ENCODE measurements around the gene RSAD1. TPM values are rescaled to one million over a fixed set of nuclear protein-coding genes. Genes with fewer than 3 reads are reported as not detected.

Gene RSAD1
- total RNA-seq, 2 donors from 2014 or later, result 26.6 to 35.8 TPM

DNA sequence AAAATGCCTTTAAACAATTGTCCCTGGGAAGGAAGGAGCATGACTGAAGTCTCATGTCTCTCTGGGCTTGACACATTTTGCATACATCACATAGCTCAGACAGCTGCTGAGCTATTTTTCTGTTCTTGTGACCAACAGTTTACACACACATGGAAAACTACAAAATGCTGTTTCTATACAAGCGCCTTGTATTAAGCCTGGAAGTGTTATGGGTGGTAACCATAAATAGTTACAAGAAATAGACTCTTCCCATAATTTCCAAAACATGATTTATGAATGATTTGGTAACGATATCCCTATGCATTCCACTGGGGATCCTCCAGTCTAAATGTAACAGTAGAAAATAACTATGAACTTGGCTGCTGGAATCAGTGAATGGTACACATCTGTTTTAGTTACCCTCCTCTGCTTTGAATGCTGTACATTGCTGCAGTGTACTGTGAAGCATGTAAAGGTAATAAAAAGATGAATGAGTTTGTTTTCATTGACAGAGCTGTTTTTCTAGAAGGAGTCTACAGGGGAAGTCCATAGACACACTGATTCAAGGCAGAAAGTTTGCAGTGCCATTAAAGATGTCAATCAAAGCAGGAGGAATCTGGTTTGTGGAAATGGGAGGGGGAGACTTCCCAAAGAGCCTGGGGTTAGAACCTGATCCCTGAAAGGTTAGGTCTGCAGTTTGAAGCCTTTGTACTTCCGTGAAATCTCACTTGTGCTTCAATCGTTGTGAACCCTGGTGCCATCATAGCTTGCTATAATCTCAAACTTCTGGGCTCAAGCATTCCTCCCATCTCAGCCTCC is 47.6 kb upstream of the RSAD1 start:
- DNase-seq, result no peak
- Histone ChIP-seq H3K9me3 (ENCODE audit: control insufficient read depth, low read length) (no peaks in the 10 kb centered on the region), H3K36me3 (ENCODE audit: control insufficient read depth, insufficient read depth, low read length) (no peaks in the 10 kb centered on the region), H3K4me3 (ENCODE audit: low read length) (no peak overlapping the region), H3K9ac (ENCODE audit: extremely low read depth, low read length, poor library complexity, severe bottlenecking) (no peak overlapping the region), H3K27me3 (ENCODE audit: control insufficient read depth, insufficient read depth, low read length, poor library complexity, severe bottlenecking) (no peaks in the 10 kb centered on the region), H3K27ac (ENCODE audit: low read depth, low read length) (no peak overlapping the region), H3K4me1 (ENCODE audit: control insufficient read depth, insufficient read depth, low read length) (peaks cover 5% of the 10 kb centered on the region)
- H3K27ac Mint-ChIP-seq, result no peak overlapping the region
- no peaks in the 10 kb centered on the region for H3K9me3 Mint-ChIP-seq
- peaks cover 10% of the 10 kb centered on the region for H3K36me3 Mint-ChIP-seq (ENCODE audit: low read depth)
- H3K4me3 Mint-ChIP-seq, result no peak overlapping the region
- TF ChIP-seq, protein P1, sequence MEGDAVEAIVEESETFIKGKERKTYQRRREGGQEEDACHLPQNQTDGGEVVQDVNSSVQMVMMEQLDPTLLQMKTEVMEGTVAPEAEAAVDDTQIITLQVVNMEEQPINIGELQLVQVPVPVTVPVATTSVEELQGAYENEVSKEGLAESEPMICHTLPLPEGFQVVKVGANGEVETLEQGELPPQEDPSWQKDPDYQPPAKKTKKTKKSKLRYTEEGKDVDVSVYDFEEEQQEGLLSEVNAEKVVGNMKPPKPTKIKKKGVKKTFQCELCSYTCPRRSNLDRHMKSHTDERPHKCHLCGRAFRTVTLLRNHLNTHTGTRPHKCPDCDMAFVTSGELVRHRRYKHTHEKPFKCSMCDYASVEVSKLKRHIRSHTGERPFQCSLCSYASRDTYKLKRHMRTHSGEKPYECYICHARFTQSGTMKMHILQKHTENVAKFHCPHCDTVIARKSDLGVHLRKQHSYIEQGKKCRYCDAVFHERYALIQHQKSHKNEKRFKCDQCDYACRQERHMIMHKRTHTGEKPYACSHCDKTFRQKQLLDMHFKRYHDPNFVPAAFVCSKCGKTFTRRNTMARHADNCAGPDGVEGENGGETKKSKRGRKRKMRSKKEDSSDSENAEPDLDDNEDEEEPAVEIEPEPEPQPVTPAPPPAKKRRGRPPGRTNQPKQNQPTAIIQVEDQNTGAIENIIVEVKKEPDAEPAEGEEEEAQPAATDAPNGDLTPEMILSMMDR (conservative IDR thresholded peaks at IDR 0.05), result no peak
- H3K27me3 Mint-ChIP-seq (ENCODE audit: insufficient read depth), result no peaks in the 10 kb centered on the region
- peaks cover 14% of the 10 kb centered on the region for H3K4me1 Mint-ChIP-seq
- 82 to 86% methylated on average over 2 to 3 of the region's 4 CpGs for WGBS, 2 experiments (ENCODE audit: insufficient coverage in 1 of 2, insufficient read length in 1 of 2)

DNA sequence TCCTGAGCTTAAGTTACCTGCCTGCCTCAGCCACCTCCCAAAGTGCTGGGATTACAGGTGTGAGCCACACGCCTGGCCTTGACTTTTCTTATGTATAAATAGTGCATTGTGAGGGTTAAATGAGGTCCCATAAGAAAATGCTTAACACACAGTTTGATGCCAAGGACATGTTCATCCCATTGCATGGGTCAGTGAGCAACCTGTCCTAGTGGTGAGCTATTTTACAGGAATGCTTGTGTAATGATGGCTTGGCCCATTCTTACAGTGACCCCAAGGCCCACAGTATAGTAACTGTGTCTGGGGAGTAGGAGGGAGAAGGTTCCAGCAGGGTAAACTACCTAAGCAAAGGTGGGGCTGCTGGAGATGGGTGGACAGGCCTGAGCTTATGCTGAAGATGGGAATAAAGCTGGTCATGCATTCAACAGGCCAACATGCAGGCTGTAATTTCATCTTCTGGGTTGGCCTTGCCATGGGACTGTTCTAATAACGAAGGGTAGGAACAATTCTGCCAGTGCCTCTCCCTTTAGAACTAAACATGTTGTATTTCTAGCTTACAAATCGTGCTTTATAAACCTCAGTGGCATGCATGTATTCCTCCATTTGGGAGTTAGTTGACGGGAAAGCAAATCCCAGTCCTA is 46.4 kb upstream of the RSAD1 start:
- H3K27me3 ChIP-seq (ENCODE audit: control insufficient read depth, insufficient read depth, low read length, poor library complexity, severe bottlenecking), result no peaks in the 10 kb centered on the region
- H3K36me3 ChIP-seq (ENCODE audit: control insufficient read depth, insufficient read depth, low read length), result no peaks in the 10 kb centered on the region
- H3K4me1 ChIP-seq (ENCODE audit: control insufficient read depth, insufficient read depth, low read length), result no peaks in the 10 kb centered on the region
- H3K36me3 Mint-ChIP-seq (ENCODE audit: low read depth), result peaks cover 14% of the 10 kb centered on the region
- no peak overlapping the region for H3K4me3 ChIP-seq (ENCODE audit: low read length)
- no peaks in the 10 kb centered on the region for H3K9me3 Mint-ChIP-seq
- 85 to 86% methylated on average over 3 to 4 of the region's 4 CpGs for WGBS, 2 experiments (ENCODE audit: insufficient coverage in 1 of 2, insufficient read length in 1 of 2)
- no peak overlapping the region for H3K27ac Mint-ChIP-seq
- no peaks in the 10 kb centered on the region for H3K27me3 Mint-ChIP-seq (ENCODE audit: insufficient read depth)
- no peak overlapping the region for H3K9ac ChIP-seq (ENCODE audit: extremely low read depth, low read length, poor library complexity, severe bottlenecking)
- H3K4me3 Mint-ChIP-seq, result no peak overlapping the region
- TF ChIP-seq, protein P1 (conservative IDR thresholded peaks at IDR 0.05), result no peak
- no peak for DNase-seq
- no peak overlapping the region for H3K27ac ChIP-seq (ENCODE audit: low read depth, low read length)
- H3K4me1 Mint-ChIP-seq, result peaks cover 8% of the 10 kb centered on the region
- no peaks in the 10 kb centered on the region for H3K9me3 ChIP-seq (ENCODE audit: control insufficient read depth, low read length)

DNA sequence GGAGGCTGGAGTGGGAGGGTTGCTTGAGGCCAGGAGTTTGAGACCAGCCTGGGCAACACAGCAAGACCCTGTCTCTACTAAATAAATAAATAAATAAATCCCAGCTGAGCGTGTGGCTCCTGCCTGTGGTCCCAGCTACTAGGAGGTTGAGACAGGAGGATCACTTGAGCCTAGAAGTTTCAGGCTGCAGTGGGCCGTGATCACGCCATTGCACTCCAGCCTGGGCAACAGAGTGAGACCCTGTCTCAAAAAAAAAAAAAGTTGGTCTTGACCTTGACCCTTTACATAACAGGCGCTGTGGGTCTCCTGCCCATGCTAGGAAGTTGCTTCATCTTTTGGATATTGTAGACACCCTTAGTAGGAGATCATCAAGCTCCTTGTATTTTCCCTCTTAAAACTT is 41.3 kb upstream of the RSAD1 start:
- no peak for DNase-seq
- H3K4me1 ChIP-seq (ENCODE audit: control insufficient read depth, insufficient read depth, low read length), result no peaks in the 10 kb centered on the region
- TF ChIP-seq, protein P1 (conservative IDR thresholded peaks at IDR 0.05), result no peak
- H3K4me1 Mint-ChIP-seq, result peaks cover 4% of the 10 kb centered on the region
- H3K9me3 Mint-ChIP-seq, result no peaks in the 10 kb centered on the region
- no peak overlapping the region for H3K27ac ChIP-seq (ENCODE audit: low read depth, low read length)
- peaks cover 28% of the 10 kb centered on the region for H3K36me3 Mint-ChIP-seq (ENCODE audit: low read depth)
- H3K36me3 ChIP-seq (ENCODE audit: control insufficient read depth, insufficient read depth, low read length), result no peaks in the 10 kb centered on the region
- 89 to 98% methylated on average over 4 of the region's 4 CpGs for WGBS, 2 experiments (ENCODE audit: insufficient coverage in 1 of 2, insufficient read length in 1 of 2)
- H3K27me3 Mint-ChIP-seq (ENCODE audit: insufficient read depth), result no peaks in the 10 kb centered on the region
- H3K4me3 ChIP-seq (ENCODE audit: low read length), result no peak overlapping the region
- H3K9me3 ChIP-seq (ENCODE audit: control insufficient read depth, low read length), result no peaks in the 10 kb centered on the region
- no peaks in the 10 kb centered on the region for H3K27me3 ChIP-seq (ENCODE audit: control insufficient read depth, insufficient read depth, low read length, poor library complexity, severe bottlenecking)
- H3K9ac ChIP-seq (ENCODE audit: extremely low read depth, low read length, poor library complexity, severe bottlenecking), result no peak overlapping the region
- H3K27ac Mint-ChIP-seq, result no peak overlapping the region
- no peak overlapping the region for H3K4me3 Mint-ChIP-seq

Measured in endodermal cell (in vitro differentiated cells).